ENCODE data around the gene ACTRT2. TPM values are rescaled to one million over a fixed set of nuclear protein-coding genes. Genes with fewer than 3 reads are reported as not detected.

ACTRT2 gene
- polyA plus RNA-seq, 1 of the 3 experiments (the other 2 are of a cell fraction) = not detected

DNA sequence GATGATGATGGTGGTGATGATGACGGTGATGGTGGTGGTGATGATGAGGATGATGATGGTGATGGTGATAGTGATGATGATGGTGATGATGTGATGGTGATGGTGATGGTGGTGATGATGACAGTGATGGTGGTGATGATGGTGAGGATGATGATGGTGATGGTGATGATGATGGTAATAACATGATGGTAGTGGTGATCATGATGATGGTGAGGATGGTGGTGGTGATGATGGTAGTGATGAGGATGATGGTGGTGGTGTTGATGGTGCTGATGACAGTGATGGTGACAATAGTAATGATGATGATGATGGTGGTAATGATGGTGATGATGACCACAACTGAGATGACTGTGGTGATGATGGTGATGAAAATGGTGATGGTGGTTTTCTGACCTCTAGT is 4.9 kb downstream of the ACTRT2 start:
- Histone ChIP-seq H3K4me1 (ENCODE audit: control insufficient read depth in 1 of 2, insufficient read depth in 2 of 2, low read depth in 1 of 2, low read length in 1 of 2) (no peaks in the 10 kb centered on the region), H3K9me3 (no peaks in the 10 kb centered on the region), H4K20me1 (ENCODE audit: insufficient read depth) (no peaks in the 10 kb centered on the region), H2AFZ (ENCODE audit: low read depth) (no peak overlapping the region), H3K9me2 (no peaks in the 10 kb centered on the region), H3K9ac (no peak overlapping the region), H3F3A (replicated peaks; ENCODE audit: insufficient read depth) (no peaks in the 10 kb centered on the region), H3K4me2 (no peak overlapping the region), H3K79me2 (ENCODE audit: insufficient read depth) (no peaks in the 10 kb centered on the region), H3K27me3 (ENCODE audit: insufficient read depth) (no peaks in the 10 kb centered on the region), H3K4me3 (ENCODE audit: low read depth in 2 of 2, low read length in 1 of 2) (no peak overlapping the region), H3K27ac (ENCODE audit: low read depth in 2 of 2, low read length in 1 of 2) (no peak overlapping the region), H3K36me3 (replicated peaks in 1 of 2; ENCODE audit: control insufficient read depth in 1 of 2, insufficient read depth in 2 of 2, low read length in 1 of 2) (no peaks in the 10 kb centered on the region)
- WGBS (ENCODE audit: low lambda C conversion rate) = 55% methylated on average over 1 of the region's 1 CpG
- ChIA-PET CTCF (no interaction called here), POLR2A (no interaction called here)
- TF ChIP-seq MEF2A (IDR thresholded peaks at IDR 0.05; ENCODE audit: borderline replicate concordance, low read depth) (no peak), JUND (IDR thresholded peaks at IDR 0.05) (no peak), TCF12 (IDR thresholded peaks at IDR 0.05) (no peak), TEAD4 (IDR thresholded peaks at IDR 0.05; ENCODE audit: borderline replicate concordance, insufficient read depth) (no peak), ELF1 (IDR thresholded peaks at IDR 0.05) (no peak), RXRA (IDR thresholded peaks at IDR 0.05; ENCODE audit: borderline replicate concordance, low read depth) (no peak), YY1 (IDR thresholded peaks at IDR 0.05; ENCODE audit: low read depth) (no peak)
- TF ChIP-seq, protein P1, sequence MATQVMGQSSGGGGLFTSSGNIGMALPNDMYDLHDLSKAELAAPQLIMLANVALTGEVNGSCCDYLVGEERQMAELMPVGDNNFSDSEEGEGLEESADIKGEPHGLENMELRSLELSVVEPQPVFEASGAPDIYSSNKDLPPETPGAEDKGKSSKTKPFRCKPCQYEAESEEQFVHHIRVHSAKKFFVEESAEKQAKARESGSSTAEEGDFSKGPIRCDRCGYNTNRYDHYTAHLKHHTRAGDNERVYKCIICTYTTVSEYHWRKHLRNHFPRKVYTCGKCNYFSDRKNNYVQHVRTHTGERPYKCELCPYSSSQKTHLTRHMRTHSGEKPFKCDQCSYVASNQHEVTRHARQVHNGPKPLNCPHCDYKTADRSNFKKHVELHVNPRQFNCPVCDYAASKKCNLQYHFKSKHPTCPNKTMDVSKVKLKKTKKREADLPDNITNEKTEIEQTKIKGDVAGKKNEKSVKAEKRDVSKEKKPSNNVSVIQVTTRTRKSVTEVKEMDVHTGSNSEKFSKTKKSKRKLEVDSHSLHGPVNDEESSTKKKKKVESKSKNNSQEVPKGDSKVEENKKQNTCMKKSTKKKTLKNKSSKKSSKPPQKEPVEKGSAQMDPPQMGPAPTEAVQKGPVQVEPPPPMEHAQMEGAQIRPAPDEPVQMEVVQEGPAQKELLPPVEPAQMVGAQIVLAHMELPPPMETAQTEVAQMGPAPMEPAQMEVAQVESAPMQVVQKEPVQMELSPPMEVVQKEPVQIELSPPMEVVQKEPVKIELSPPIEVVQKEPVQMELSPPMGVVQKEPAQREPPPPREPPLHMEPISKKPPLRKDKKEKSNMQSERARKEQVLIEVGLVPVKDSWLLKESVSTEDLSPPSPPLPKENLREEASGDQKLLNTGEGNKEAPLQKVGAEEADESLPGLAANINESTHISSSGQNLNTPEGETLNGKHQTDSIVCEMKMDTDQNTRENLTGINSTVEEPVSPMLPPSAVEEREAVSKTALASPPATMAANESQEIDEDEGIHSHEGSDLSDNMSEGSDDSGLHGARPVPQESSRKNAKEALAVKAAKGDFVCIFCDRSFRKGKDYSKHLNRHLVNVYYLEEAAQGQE (IDR thresholded peaks at IDR 0.05; ENCODE audit: low read depth, low read length) = no peak
- DNase-seq = no peak

DNA sequence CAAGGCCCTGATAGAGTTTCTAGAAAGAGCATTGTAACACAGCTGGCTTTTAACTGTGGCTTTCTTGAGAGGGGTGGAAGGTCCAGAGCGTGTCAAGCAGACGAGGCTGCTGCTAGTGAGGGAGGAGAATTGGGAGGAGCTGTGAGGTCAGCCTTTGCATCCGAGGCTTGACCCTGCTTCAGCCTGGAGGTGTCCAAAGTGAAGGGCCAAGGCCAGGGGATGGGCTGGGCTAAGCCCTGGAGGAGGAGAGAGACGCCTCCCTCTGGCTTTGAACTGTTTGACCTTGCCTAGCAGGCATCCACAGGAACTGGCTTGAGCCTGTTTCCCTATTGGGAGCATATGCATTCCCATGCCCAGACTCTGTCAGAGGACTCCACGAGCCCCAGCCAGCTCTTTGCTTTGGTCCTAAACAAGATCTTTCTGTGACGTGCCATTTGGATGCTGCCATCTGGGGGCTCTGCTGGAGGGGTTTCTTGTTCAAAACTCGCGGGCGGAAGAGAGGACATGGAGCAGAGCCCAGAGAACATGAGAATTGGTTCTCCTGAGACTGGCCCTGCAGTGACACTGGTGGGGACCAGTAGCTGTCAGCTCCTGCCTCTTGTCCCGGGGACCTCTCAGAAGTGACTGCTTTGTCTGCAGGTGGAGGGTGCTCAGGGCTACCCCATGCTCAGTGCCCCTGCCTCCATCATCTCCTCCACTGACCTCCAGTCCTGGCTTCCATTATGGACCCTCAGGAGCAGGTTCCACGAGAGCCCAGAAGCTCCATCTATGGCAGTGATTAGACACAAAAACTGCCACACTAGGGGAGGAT is 5.5 kb downstream of the ACTRT2 start:
- Histone ChIP-seq H3K4me2 (no peak overlapping the region), H3K9me2 (no peaks in the 10 kb centered on the region), H3F3A (replicated peaks; ENCODE audit: insufficient read depth) (no peaks in the 10 kb centered on the region), H3K4me3 (ENCODE audit: low read depth in 2 of 2, low read length in 1 of 2) (no peak overlapping the region), H3K79me2 (ENCODE audit: insufficient read depth) (no peaks in the 10 kb centered on the region), H3K9me3 (no peaks in the 10 kb centered on the region), H3K4me1 (ENCODE audit: control insufficient read depth in 1 of 2, insufficient read depth in 2 of 2, low read depth in 1 of 2, low read length in 1 of 2) (no peaks in the 10 kb centered on the region), H4K20me1 (ENCODE audit: insufficient read depth) (no peaks in the 10 kb centered on the region), H3K9ac (no peak overlapping the region), H3K27me3 (ENCODE audit: insufficient read depth) (no peaks in the 10 kb centered on the region), H3K36me3 (replicated peaks in 1 of 2; ENCODE audit: control insufficient read depth in 1 of 2, insufficient read depth in 2 of 2, low read length in 1 of 2) (no peaks in the 10 kb centered on the region), H3K27ac (ENCODE audit: low read depth in 2 of 2, low read length in 1 of 2) (no peak overlapping the region), H2AFZ (ENCODE audit: low read depth) (no peak overlapping the region)
- ChIA-PET CTCF (no interaction called here), POLR2A (no interaction called here)
- DNase-seq = no peak
- WGBS (ENCODE audit: low lambda C conversion rate) = 21% methylated on average over 8 of the region's 11 CpGs
- no peak for TF ChIP-seq RFX5 (IDR thresholded peaks at IDR 0.05; ENCODE audit: low read length)
- no peak for TF ChIP-seq MEF2A (IDR thresholded peaks at IDR 0.05; ENCODE audit: borderline replicate concordance, low read depth)
- no peak for TF ChIP-seq JUND (IDR thresholded peaks at IDR 0.05)
- no peak for TF ChIP-seq TEAD4 (IDR thresholded peaks at IDR 0.05; ENCODE audit: borderline replicate concordance, insufficient read depth)
- no peak for TF ChIP-seq ELF1 (IDR thresholded peaks at IDR 0.05)
- no peak for TF ChIP-seq RAD21 (IDR thresholded peaks at IDR 0.05; ENCODE audit: low read length)

All from SK-N-SH (cell line).